Measurements from ENCODE around the gene CPNE6. TPM values are rescaled to one million over a fixed set of nuclear protein-coding genes. Genes with fewer than 3 reads are reported as not detected.

Gene CPNE6
- total and polyA plus RNA-seq, 2 of the 13 experiments (the other 11 are each of a cell fraction or from before 2014, with no cell fraction given): not detected

GRCh38 chr14:24092505-24093206 is 21.3 kb downstream of the CPNE6 start (continued):
- no peak for TF ChIP-seq POGZ (CRISPR knock-in tag; IDR thresholded peaks at IDR 0.05)
- no peak for TF ChIP-seq ZNF234 (CRISPR knock-in tag; conservative IDR thresholded peaks at IDR 0.05)
- TF ChIP-seq PHF20 (CRISPR knock-in tag; IDR thresholded peaks at IDR 0.05): no peak
- 0 out of 2 replicates have a peak, but pooled peaks have one; percentile 33 for TF ChIP-seq PITX1 (CRISPR knock-in tag; IDR thresholded peaks at IDR 0.05)
- peak; percentile 33; the same call in 1 of the 2 replicates for TF ChIP-seq ZSCAN22 (CRISPR knock-in tag; IDR thresholded peaks at IDR 0.05)
- no peak for TF ChIP-seq ZHX2 (IDR thresholded peaks at IDR 0.05; ENCODE audit: low read depth)
- TF ChIP-seq ZHX2 (CRISPR knock-in tag; IDR thresholded peaks at IDR 0.05; ENCODE audit: borderline replicate concordance): no peak
- no peak for TF ChIP-seq NR2F1 (CRISPR knock-in tag; IDR thresholded peaks at IDR 0.05)
- no peak for TF ChIP-seq ZNF138 (CRISPR knock-in tag; IDR thresholded peaks at IDR 0.05; ENCODE audit: low read depth)
- no peak for TF ChIP-seq EP300 (IDR thresholded peaks at IDR 0.05; ENCODE audit: low read depth in 2 of 2, low read length in 2 of 2)
- TF ChIP-seq EP300 (CRISPR knock-in tag; IDR thresholded peaks at IDR 0.05; ENCODE audit: borderline replicate concordance): no peak
- TF ChIP-seq ZNF7 (CRISPR knock-in tag; IDR thresholded peaks at IDR 0.05): peak; percentile 80
- 0 out of 2 replicates have a peak, but pooled peaks have one; percentile 89 for TF ChIP-seq PAWR (CRISPR knock-in tag; IDR thresholded peaks at IDR 0.05; ENCODE audit: borderline replicate concordance)
- no peak for TF ChIP-seq CENPX (CRISPR knock-in tag; IDR thresholded peaks at IDR 0.05)
- no peak for TF ChIP-seq ZNF83 (CRISPR knock-in tag; IDR thresholded peaks at IDR 0.05; ENCODE audit: borderline replicate concordance)
- no peak for TF ChIP-seq HNRNPK (IDR thresholded peaks at IDR 0.05; ENCODE audit: low read depth, low read length, poor library complexity, severe bottlenecking)
- TF ChIP-seq ZFX (CRISPR knock-in tag; IDR thresholded peaks at IDR 0.05; ENCODE audit: low read depth): 0 out of 2 replicates have a peak, but pooled peaks have one; percentile 21
- TF ChIP-seq TFE3 (CRISPR knock-in tag; IDR thresholded peaks at IDR 0.05): no peak
- TF ChIP-seq NR3C1 (CRISPR knock-in tag; IDR thresholded peaks at IDR 0.05): no peak

Data from HepG2 (cell line).